ENCODE measurements around the gene TXNDC5.

Gene TXNDC5

DNA sequence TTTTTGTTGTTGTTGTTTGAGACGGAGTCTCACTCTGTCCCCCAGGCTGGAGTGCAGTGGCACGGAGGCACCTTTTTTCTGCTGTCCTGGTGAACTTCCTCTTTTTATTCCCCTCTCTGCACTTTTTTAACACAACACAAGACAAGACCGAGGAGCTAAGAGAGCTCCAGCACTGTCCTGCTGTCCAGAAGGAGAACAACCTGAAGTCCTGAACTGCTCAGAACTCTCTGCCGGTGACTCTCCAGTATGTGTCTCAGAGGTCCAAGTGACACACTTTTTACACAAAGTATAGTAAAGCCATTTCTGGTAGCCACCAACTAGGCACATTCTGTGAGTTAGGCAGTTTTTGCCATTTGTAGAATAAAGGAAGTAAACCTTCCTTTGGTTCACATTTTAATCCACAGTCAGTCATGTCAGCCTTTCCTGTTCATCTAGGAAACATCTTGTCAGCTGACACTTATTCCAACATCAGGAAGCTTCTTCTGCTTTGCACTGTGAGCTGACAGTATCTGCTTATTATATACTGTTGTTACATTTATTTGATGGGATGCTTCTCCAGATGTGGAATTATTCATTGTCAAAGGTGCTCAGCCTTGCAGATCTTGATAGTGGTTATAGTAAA is 28.1 kb upstream of the TXNDC5 start:
- no peaks in the 10 kb centered on the region for H3K4me1 ChIP-seq (ENCODE audit: control insufficient read depth, insufficient read depth, low read length, poor library complexity, severe bottlenecking)
- DNase-seq, result no peak
- H3K27me3 ChIP-seq (replicated peaks; ENCODE audit: control insufficient read depth, insufficient read depth, low read length, poor library complexity, severe bottlenecking), result peaks cover 5% of the 10 kb centered on the region
- H3K4me3 ChIP-seq (ENCODE audit: insufficient read depth, low read depth, low read length, poor library complexity, severe bottlenecking), result no peak overlapping the region
- no peak overlapping the region for H3K27ac ChIP-seq (ENCODE audit: insufficient read depth, low read length, poor library complexity, severe bottlenecking)
- no peaks in the 10 kb centered on the region for H3K36me3 ChIP-seq (ENCODE audit: control insufficient read depth, insufficient read depth, low read length)
- H3K9me3 ChIP-seq (ENCODE audit: control insufficient read depth, low read length), result no peaks in the 10 kb centered on the region

GRCh38 chr6:7933794-7934193 is 23.2 kb upstream of the TXNDC5 start:
- H3K27ac ChIP-seq (ENCODE audit: insufficient read depth, low read length, poor library complexity, severe bottlenecking), result no peak overlapping the region
- no peaks in the 10 kb centered on the region for H3K4me1 ChIP-seq (ENCODE audit: control insufficient read depth, insufficient read depth, low read length, poor library complexity, severe bottlenecking)
- no peak overlapping the region for H3K4me3 ChIP-seq (ENCODE audit: insufficient read depth, low read depth, low read length, poor library complexity, severe bottlenecking)
- no peak for DNase-seq
- H3K27me3 ChIP-seq (replicated peaks; ENCODE audit: control insufficient read depth, insufficient read depth, low read length, poor library complexity, severe bottlenecking), result peaks cover 5% of the 10 kb centered on the region
- H3K9me3 ChIP-seq (ENCODE audit: control insufficient read depth, low read length), result no peaks in the 10 kb centered on the region
- no peaks in the 10 kb centered on the region for H3K36me3 ChIP-seq (ENCODE audit: control insufficient read depth, insufficient read depth, low read length)

DNA sequence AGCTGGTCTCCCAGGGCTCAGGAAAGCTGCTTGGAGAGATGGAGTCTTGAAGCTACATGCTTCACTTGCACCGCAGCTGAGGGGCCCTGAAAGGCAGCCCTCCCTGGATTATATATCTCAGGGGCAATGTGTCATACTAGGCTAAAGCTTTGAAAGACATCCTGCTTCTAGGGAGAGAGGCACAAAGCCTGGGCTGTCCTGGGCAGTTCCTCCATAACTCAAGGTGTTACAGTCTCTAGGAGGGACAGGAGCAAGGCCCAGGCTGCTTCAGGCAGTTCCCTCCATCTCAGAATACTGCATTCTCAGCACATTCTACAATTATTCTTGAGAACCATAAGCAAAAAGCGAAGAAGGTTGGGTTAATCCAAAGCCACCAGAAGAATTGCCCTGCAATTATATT is 22.0 kb upstream of the TXNDC5 start:
- H3K27me3 ChIP-seq (replicated peaks; ENCODE audit: control insufficient read depth, insufficient read depth, low read length, poor library complexity, severe bottlenecking), result no peaks in the 10 kb centered on the region
- no peak for DNase-seq
- H3K27ac ChIP-seq (ENCODE audit: insufficient read depth, low read length, poor library complexity, severe bottlenecking), result no peak overlapping the region
- no peaks in the 10 kb centered on the region for H3K9me3 ChIP-seq (ENCODE audit: control insufficient read depth, low read length)
- no peaks in the 10 kb centered on the region for H3K4me1 ChIP-seq (ENCODE audit: control insufficient read depth, insufficient read depth, low read length, poor library complexity, severe bottlenecking)
- no peak overlapping the region for H3K4me3 ChIP-seq (ENCODE audit: insufficient read depth, low read depth, low read length, poor library complexity, severe bottlenecking)
- no peaks in the 10 kb centered on the region for H3K36me3 ChIP-seq (ENCODE audit: control insufficient read depth, insufficient read depth, low read length)

GRCh38 chr6:7924867-7925266 is 14.3 kb upstream of the TXNDC5 start:
- no peak for DNase-seq
- H3K4me1 ChIP-seq (ENCODE audit: control insufficient read depth, insufficient read depth, low read length, poor library complexity, severe bottlenecking), result no peaks in the 10 kb centered on the region
- no peaks in the 10 kb centered on the region for H3K36me3 ChIP-seq (ENCODE audit: control insufficient read depth, insufficient read depth, low read length)
- no peaks in the 10 kb centered on the region for H3K9me3 ChIP-seq (ENCODE audit: control insufficient read depth, low read length)
- no peaks in the 10 kb centered on the region for H3K27me3 ChIP-seq (replicated peaks; ENCODE audit: control insufficient read depth, insufficient read depth, low read length, poor library complexity, severe bottlenecking)
- H3K4me3 ChIP-seq (ENCODE audit: insufficient read depth, low read depth, low read length, poor library complexity, severe bottlenecking), result no peak overlapping the region
- H3K27ac ChIP-seq (ENCODE audit: insufficient read depth, low read length, poor library complexity, severe bottlenecking), result no peak overlapping the region

DNA sequence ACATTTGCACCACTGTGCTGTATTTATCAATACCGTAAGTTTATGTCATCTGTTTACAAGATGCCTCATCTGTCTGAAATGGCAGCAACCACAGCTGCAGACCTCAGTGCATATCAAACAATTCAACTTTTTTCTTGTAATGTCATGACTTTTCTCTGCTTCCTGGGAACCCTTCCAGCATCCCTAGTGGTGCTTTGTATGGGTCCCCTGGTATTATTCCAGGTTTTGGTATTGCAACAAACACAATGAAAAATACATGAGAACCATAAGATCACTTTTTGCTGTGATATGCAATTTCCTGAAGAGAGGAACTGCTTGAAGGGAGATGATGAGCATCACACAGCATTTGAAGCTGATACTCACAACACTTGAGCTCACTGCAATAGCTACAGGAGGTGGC is 12.0 kb upstream of the TXNDC5 start:
- H3K36me3 ChIP-seq (ENCODE audit: control insufficient read depth, insufficient read depth, low read length), result no peaks in the 10 kb centered on the region
- no peak overlapping the region for H3K27ac ChIP-seq (ENCODE audit: insufficient read depth, low read length, poor library complexity, severe bottlenecking)
- no peaks in the 10 kb centered on the region for H3K9me3 ChIP-seq (ENCODE audit: control insufficient read depth, low read length)
- no peaks in the 10 kb centered on the region for H3K4me1 ChIP-seq (ENCODE audit: control insufficient read depth, insufficient read depth, low read length, poor library complexity, severe bottlenecking)
- peaks cover 6% of the 10 kb centered on the region for H3K27me3 ChIP-seq (replicated peaks; ENCODE audit: control insufficient read depth, insufficient read depth, low read length, poor library complexity, severe bottlenecking)
- no peak for DNase-seq
- no peak overlapping the region for H3K4me3 ChIP-seq (ENCODE audit: insufficient read depth, low read depth, low read length, poor library complexity, severe bottlenecking)

DNA sequence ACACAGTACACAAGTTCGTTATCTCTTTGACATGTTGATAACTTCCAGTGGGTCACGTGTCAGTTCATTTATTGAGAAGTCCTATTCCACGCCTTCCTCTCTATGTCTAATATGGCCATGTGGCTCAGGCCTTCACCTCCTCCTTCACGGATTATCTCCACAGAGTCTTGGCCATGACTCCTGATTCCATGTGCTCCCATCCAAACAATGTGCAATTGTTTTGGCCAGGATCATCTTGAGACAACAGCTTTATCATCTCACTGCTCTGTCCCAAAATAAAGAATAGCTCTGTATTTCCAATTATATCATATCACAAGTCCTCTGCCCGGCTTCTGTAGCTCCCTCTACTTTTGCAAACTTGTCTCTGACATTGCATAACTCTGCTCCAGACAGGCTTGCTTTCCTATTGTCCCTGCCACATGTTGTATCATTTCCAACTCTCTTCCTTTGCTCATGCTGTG is 11.1 kb upstream of the TXNDC5 start:
- Histone ChIP-seq H3K9me3 (ENCODE audit: control insufficient read depth, low read length) (no peaks in the 10 kb centered on the region), H3K4me1 (ENCODE audit: control insufficient read depth, insufficient read depth, low read length, poor library complexity, severe bottlenecking) (no peaks in the 10 kb centered on the region), H3K4me3 (ENCODE audit: insufficient read depth, low read depth, low read length, poor library complexity, severe bottlenecking) (no peak overlapping the region), H3K36me3 (ENCODE audit: control insufficient read depth, insufficient read depth, low read length) (no peaks in the 10 kb centered on the region), H3K27me3 (replicated peaks; ENCODE audit: control insufficient read depth, insufficient read depth, low read length, poor library complexity, severe bottlenecking) (peaks cover 6% of the 10 kb centered on the region), H3K27ac (ENCODE audit: insufficient read depth, low read length, poor library complexity, severe bottlenecking) (no peak overlapping the region)
- no peak for DNase-seq

DNA sequence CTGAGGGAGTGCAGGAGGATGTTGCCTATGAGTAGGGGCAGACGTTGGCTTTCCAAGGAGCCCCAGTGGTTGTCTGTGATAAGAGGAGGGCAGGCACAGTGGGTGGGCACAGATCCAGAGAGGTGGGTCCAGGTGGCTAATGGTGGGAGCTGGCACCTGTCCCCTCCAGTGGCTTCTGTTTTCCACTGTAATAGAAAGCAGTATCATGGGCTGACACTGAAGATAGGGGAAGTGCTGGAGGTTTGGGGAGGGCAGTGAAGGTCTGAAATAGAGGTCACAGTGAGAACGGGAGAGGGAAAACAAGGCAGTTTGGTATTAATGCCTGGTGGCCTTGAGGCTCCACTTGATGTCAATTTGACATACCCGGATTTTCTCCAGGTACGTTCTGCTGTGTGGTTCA is 10.5 kb upstream of the TXNDC5 start:
- H3K36me3 ChIP-seq (ENCODE audit: control insufficient read depth, insufficient read depth, low read length), result no peaks in the 10 kb centered on the region
- no peaks in the 10 kb centered on the region for H3K9me3 ChIP-seq (ENCODE audit: control insufficient read depth, low read length)
- no peak for DNase-seq
- H3K27me3 ChIP-seq (replicated peaks; ENCODE audit: control insufficient read depth, insufficient read depth, low read length, poor library complexity, severe bottlenecking), result peaks cover 6% of the 10 kb centered on the region
- no peak overlapping the region for H3K4me3 ChIP-seq (ENCODE audit: insufficient read depth, low read depth, low read length, poor library complexity, severe bottlenecking)
- no peaks in the 10 kb centered on the region for H3K4me1 ChIP-seq (ENCODE audit: control insufficient read depth, insufficient read depth, low read length, poor library complexity, severe bottlenecking)
- H3K27ac ChIP-seq (ENCODE audit: insufficient read depth, low read length, poor library complexity, severe bottlenecking), result no peak overlapping the region

- Histone ChIP-seq H3K9me3 (ENCODE audit: control insufficient read depth, low read length) (no peaks in the 10 kb centered on the region), H3K4me3 (ENCODE audit: insufficient read depth, low read depth, low read length, poor library complexity, severe bottlenecking) (no peak overlapping the region), H3K27ac (ENCODE audit: insufficient read depth, low read length, poor library complexity, severe bottlenecking) (no peak overlapping the region), H3K27me3 (replicated peaks; ENCODE audit: control insufficient read depth, insufficient read depth, low read length, poor library complexity, severe bottlenecking) (peaks cover 6% of the 10 kb centered on the region), H3K4me1 (ENCODE audit: control insufficient read depth, insufficient read depth, low read length, poor library complexity, severe bottlenecking) (no peaks in the 10 kb centered on the region), H3K36me3 (ENCODE audit: control insufficient read depth, insufficient read depth, low read length) (no peaks in the 10 kb centered on the region)
- DNase-seq, result no peak
Observed at GRCh38 chr6:7920425-7920824, 9.8 kb upstream of the TXNDC5 start.

GRCh38 chr6:7919871-7920270 is 9.3 kb upstream of the TXNDC5 start:
- Histone ChIP-seq H3K4me3 (ENCODE audit: insufficient read depth, low read depth, low read length, poor library complexity, severe bottlenecking) (no peak overlapping the region), H3K4me1 (ENCODE audit: control insufficient read depth, insufficient read depth, low read length, poor library complexity, severe bottlenecking) (no peaks in the 10 kb centered on the region), H3K27me3 (replicated peaks; ENCODE audit: control insufficient read depth, insufficient read depth, low read length, poor library complexity, severe bottlenecking) (peaks cover 6% of the 10 kb centered on the region), H3K27ac (ENCODE audit: insufficient read depth, low read length, poor library complexity, severe bottlenecking) (no peak overlapping the region), H3K36me3 (ENCODE audit: control insufficient read depth, insufficient read depth, low read length) (no peaks in the 10 kb centered on the region), H3K9me3 (ENCODE audit: control insufficient read depth, low read length) (no peaks in the 10 kb centered on the region)
- no peak for DNase-seq

DNA sequence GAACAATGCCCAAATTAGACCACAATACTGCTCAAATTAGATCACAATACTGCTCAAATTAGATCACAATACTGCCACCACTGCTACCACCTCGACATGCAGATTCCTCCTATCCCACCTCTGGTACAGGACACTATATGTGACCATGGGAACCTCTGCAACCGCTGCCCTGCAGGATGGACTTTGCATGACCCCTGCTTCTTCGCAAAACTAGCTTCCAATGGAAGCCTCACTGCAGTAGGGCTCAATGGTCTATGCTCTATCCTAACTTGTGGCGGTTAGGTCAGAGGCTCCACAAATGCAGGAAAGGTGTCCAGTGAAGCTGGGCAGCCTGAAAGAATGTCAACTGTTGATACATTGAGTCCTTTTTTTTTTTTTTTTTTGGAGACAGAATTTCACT is 7.8 kb upstream of the TXNDC5 start:
- no peak overlapping the region for H3K4me3 ChIP-seq (ENCODE audit: insufficient read depth, low read depth, low read length, poor library complexity, severe bottlenecking)
- H3K4me1 ChIP-seq (ENCODE audit: control insufficient read depth, insufficient read depth, low read length, poor library complexity, severe bottlenecking), result no peaks in the 10 kb centered on the region
- H3K9me3 ChIP-seq (ENCODE audit: control insufficient read depth, low read length), result no peaks in the 10 kb centered on the region
- H3K36me3 ChIP-seq (ENCODE audit: control insufficient read depth, insufficient read depth, low read length), result no peaks in the 10 kb centered on the region
- H3K27me3 ChIP-seq (replicated peaks; ENCODE audit: control insufficient read depth, insufficient read depth, low read length, poor library complexity, severe bottlenecking), result peaks cover 6% of the 10 kb centered on the region
- H3K27ac ChIP-seq (ENCODE audit: insufficient read depth, low read length, poor library complexity, severe bottlenecking), result no peak overlapping the region
- no peak for DNase-seq

Data from effector memory CD4-positive, alpha-beta T cell (primary cell).